Measurements from ENCODE around the gene PLEKHA8.
"Not testable (repeated sequence)": the region's sequence is repeated elsewhere in the genome, so short reads cannot be mapped to it uniquely, and the experiment has no call there.

Gene PLEKHA8

GRCh38 chr7:30048582-30048981 is 20.4 kb downstream of the PLEKHA8 start:
- in situ Hi-C loops (cut with HindIII; ENCODE audit: low sequenced_read_pairs), result no loop called here
- no peak overlapping the region for H3K4me3 ChIP-seq (ENCODE audit: low read depth, low read length)
- no peak for TF ChIP-seq CTCF (IDR thresholded peaks at IDR 0.05; ENCODE audit: low read depth, low read length)
- DNase-seq (ENCODE audit: low read depth, low spot score), result no peak

- DNase-seq (ENCODE audit: low read depth, low spot score), result no peak
- TF ChIP-seq CTCF (IDR thresholded peaks at IDR 0.05; ENCODE audit: low read depth, low read length), result no peak
- H3K4me3 ChIP-seq (ENCODE audit: low read depth, low read length), result no peak overlapping the region
- in situ Hi-C loops (cut with HindIII; ENCODE audit: low sequenced_read_pairs), result no loop called here
These were observed 21.0 kb downstream of the PLEKHA8 start for GRCh38 chr7:30049173-30049572.

- H3K4me3 ChIP-seq (ENCODE audit: low read depth, low read length), result no peak overlapping the region
- in situ Hi-C loops (cut with HindIII; ENCODE audit: low sequenced_read_pairs), result no loop called here
- TF ChIP-seq CTCF (IDR thresholded peaks at IDR 0.05; ENCODE audit: low read depth, low read length), result no peak
- no peak for DNase-seq (ENCODE audit: low read depth, low spot score)
These were observed 24.9 kb downstream of the PLEKHA8 start for GRCh38 chr7:30053068-30053467.

- no peak for TF ChIP-seq CTCF (IDR thresholded peaks at IDR 0.05; ENCODE audit: low read depth, low read length)
- in situ Hi-C loops (cut with HindIII; ENCODE audit: low sequenced_read_pairs), result no loop called here
- no peak overlapping the region for H3K4me3 ChIP-seq (ENCODE audit: low read depth, low read length)
- DNase-seq (ENCODE audit: low read depth, low spot score), result no peak
These were observed 29.5 kb downstream of the PLEKHA8 start for GRCh38 chr7:30057741-30058140.

GRCh38 chr7:30061786-30062185 is 33.6 kb downstream of the PLEKHA8 start:
- in situ Hi-C loops (cut with HindIII; ENCODE audit: low sequenced_read_pairs); H3K4me3 ChIP-seq (ENCODE audit: low read depth, low read length): not testable (repeated sequence)
- TF ChIP-seq CTCF (IDR thresholded peaks at IDR 0.05; ENCODE audit: low read depth, low read length), result peak; percentile 60
- peak; percentile 23 for DNase-seq (ENCODE audit: low read depth, low spot score)

- DNase-seq (ENCODE audit: low read depth, low spot score), result peak; percentile 61
- peak; percentile 70 for TF ChIP-seq CTCF (IDR thresholded peaks at IDR 0.05; ENCODE audit: low read depth, low read length)
- in situ Hi-C loops (cut with HindIII; ENCODE audit: low sequenced_read_pairs), result no loop called here
- no peak overlapping the region for H3K4me3 ChIP-seq (ENCODE audit: low read depth, low read length)
These were observed 34.4 kb downstream of the PLEKHA8 start for GRCh38 chr7:30062587-30062986.

- TF ChIP-seq CTCF (IDR thresholded peaks at IDR 0.05; ENCODE audit: low read depth, low read length), result no peak
- DNase-seq (ENCODE audit: low read depth, low spot score), result no peak
- in situ Hi-C loops (cut with HindIII; ENCODE audit: low sequenced_read_pairs), result no loop called here
- H3K4me3 ChIP-seq (ENCODE audit: low read depth, low read length), result no peak overlapping the region
These were observed 37.5 kb downstream of the PLEKHA8 start for GRCh38 chr7:30065746-30066145.
